ENCODE results near the gene TDRD10.
A peak's percentile ranks its signal among the peaks of the same experiment; 100 is the strongest.

Gene TDRD10

GRCh38 chr1:154474802-154475201 is 27.2 kb upstream of the TDRD10 start:
- no peak for TF ChIP-seq CTCF (IDR thresholded peaks at IDR 0.05; ENCODE audit: low read depth, low read length, missing control alignments)
- Histone ChIP-seq H3K36me3 (replicated peaks) (no peaks in the 10 kb centered on the region), H3K27ac (no peak overlapping the region), H3K27me3 (replicated peaks) (no peaks in the 10 kb centered on the region), H3K4me3 (ENCODE audit: low read depth, low read length) (no peak overlapping the region)
- DNase-seq: peak; percentile 52
- in situ Hi-C loops (cut with HindIII; ENCODE audit: low pct_ligation_motif_present, low sequenced_read_pairs): no loop called here

- no peak for TF ChIP-seq CTCF (IDR thresholded peaks at IDR 0.05; ENCODE audit: low read depth, low read length, missing control alignments)
- H3K36me3 ChIP-seq (replicated peaks): no peaks in the 10 kb centered on the region
- H3K27me3 ChIP-seq (replicated peaks): no peaks in the 10 kb centered on the region
- H3K27ac ChIP-seq: no peak overlapping the region
- DNase-seq: no peak
- in situ Hi-C loops (cut with HindIII; ENCODE audit: low pct_ligation_motif_present, low sequenced_read_pairs): no loop called here
- H3K4me3 ChIP-seq (ENCODE audit: low read depth, low read length): no peak overlapping the region
These were observed 25.2 kb upstream of the TDRD10 start for GRCh38 chr1:154476791-154477190.

DNA sequence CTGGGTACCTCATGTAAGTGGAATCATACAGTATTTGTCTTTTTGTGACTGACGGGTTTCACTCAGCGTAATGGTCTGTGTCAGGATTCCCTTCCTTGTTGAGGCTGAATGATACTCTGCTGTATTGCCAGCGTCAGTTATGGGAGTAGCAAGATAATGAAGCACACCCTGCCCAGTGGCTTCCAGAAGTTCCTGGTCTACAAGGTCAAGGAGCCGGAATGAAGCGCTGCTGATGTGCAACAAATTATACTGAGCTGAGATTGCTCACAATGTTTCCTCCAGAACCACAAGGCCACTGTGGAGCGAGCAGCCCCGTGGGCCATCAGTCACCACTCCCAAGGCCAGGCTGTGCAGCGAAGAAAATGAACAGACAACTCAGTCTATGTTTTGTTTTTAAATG is 24.0 kb upstream of the TDRD10 start:
- no peaks in the 10 kb centered on the region for H3K36me3 ChIP-seq (replicated peaks)
- no peak for DNase-seq
- H3K27me3 ChIP-seq (replicated peaks): no peaks in the 10 kb centered on the region
- no peak overlapping the region for H3K4me3 ChIP-seq (ENCODE audit: low read depth, low read length)
- H3K27ac ChIP-seq: no peak overlapping the region
- TF ChIP-seq CTCF (IDR thresholded peaks at IDR 0.05; ENCODE audit: low read depth, low read length, missing control alignments): no peak
- in situ Hi-C loops (cut with HindIII; ENCODE audit: low pct_ligation_motif_present, low sequenced_read_pairs): no loop called here

- TF ChIP-seq CTCF (IDR thresholded peaks at IDR 0.05; ENCODE audit: low read depth, low read length, missing control alignments): no peak
- no peaks in the 10 kb centered on the region for H3K36me3 ChIP-seq (replicated peaks)
- no peak overlapping the region for H3K27ac ChIP-seq
- no peak overlapping the region for H3K4me3 ChIP-seq (ENCODE audit: low read depth, low read length)
- DNase-seq: no peak
- H3K27me3 ChIP-seq (replicated peaks): no peaks in the 10 kb centered on the region
- in situ Hi-C loops (cut with HindIII; ENCODE audit: low pct_ligation_motif_present, low sequenced_read_pairs): no loop called here
These were observed 23.4 kb upstream of the TDRD10 start for GRCh38 chr1:154478639-154479038.

- H3K36me3 ChIP-seq (replicated peaks): no peaks in the 10 kb centered on the region
- in situ Hi-C loops (cut with HindIII; ENCODE audit: low pct_ligation_motif_present, low sequenced_read_pairs): no loop called here
- no peaks in the 10 kb centered on the region for H3K27me3 ChIP-seq (replicated peaks)
- H3K27ac ChIP-seq: no peak overlapping the region
- H3K4me3 ChIP-seq (ENCODE audit: low read depth, low read length): no peak overlapping the region
- DNase-seq: peak; percentile 81
- TF ChIP-seq CTCF (IDR thresholded peaks at IDR 0.05; ENCODE audit: low read depth, low read length, missing control alignments): peak; percentile 91
These were observed 22.1 kb upstream of the TDRD10 start for GRCh38 chr1:154479764-154480421.

DNA sequence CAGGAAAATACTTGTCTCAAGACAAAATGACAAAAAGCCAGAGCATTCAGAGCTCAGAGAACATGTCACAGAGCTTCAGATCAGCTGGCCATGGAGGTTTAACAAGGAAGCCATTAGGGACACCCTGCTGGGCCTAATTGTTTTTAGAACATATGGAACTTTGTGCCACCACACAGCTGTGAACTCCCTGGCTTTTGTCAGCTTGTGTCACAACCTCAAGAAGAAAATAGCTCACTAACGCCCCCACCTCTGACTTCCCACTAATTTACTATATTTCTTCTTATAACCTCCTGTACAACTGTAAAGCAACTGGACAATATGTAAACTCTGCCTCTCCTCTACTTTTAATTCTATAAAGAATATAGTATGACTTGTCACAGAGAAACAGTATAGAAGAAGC is 21.0 kb upstream of the TDRD10 start:
- no peaks in the 10 kb centered on the region for H3K27me3 ChIP-seq (replicated peaks)
- in situ Hi-C loops (cut with HindIII; ENCODE audit: low pct_ligation_motif_present, low sequenced_read_pairs): no loop called here
- no peak for TF ChIP-seq CTCF (IDR thresholded peaks at IDR 0.05; ENCODE audit: low read depth, low read length, missing control alignments)
- no peak overlapping the region for H3K27ac ChIP-seq
- H3K4me3 ChIP-seq (ENCODE audit: low read depth, low read length): no peak overlapping the region
- no peaks in the 10 kb centered on the region for H3K36me3 ChIP-seq (replicated peaks)
- no peak for DNase-seq

All from brain microvascular endothelial cell (primary cell).